Osteoblast (primary cell): ENCODE results near the gene PRKCE. TPM values are rescaled to one million over a fixed set of nuclear protein-coding genes. Genes with fewer than 3 reads are reported as not detected.

Experiments
- DNase-seq: peaks from one replicate; pipeline ENCODE4 v3.0.0; 2011; ENCODE audit warnings: low spot score, mixed read lengths; ENCODE audit not compliant: insufficient read length; ENCODE audit errors: missing footprints
- H2AFZ ChIP-seq: 2 replicates; pipeline ENCODE4 v1.6.0; 2011; ENCODE audit warnings: mild to moderate bottlenecking, low read length
- H3K27ac ChIP-seq: 2 replicates; pipeline ENCODE4 v1.5.1; 2011; ENCODE audit warnings: mild to moderate bottlenecking, low read depth, low read length, moderate library complexity
- H3K27me3 ChIP-seq: 2 replicates; pipeline ENCODE4 v1.6.0; 2012; ENCODE audit warnings: mild to moderate bottlenecking, control low read depth, inconsistent platforms, low read length, moderate library complexity; ENCODE audit not compliant: insufficient read depth
- H3K36me3 ChIP-seq: 2 replicates; pipeline ENCODE4 v1.5.1; 2011; ENCODE audit warnings: mild to moderate bottlenecking, low read length, control low read depth, moderate library complexity; ENCODE audit not compliant: insufficient read depth
- H3K4me1 ChIP-seq: 2 replicates; pipeline ENCODE4 v1.5.1; 2011; ENCODE audit warnings: mild to moderate bottlenecking, low read length, control low read depth, moderate library complexity; ENCODE audit not compliant: insufficient read depth
- H3K4me2 ChIP-seq: 2 replicates; pipeline ENCODE4 v1.6.0; 2011; ENCODE audit warnings: mild to moderate bottlenecking, low read length; ENCODE audit not compliant: insufficient read depth
- H3K4me3 ChIP-seq: fragments of 200-600 bp; sonication (generic); 3 replicates; pipeline ENCODE4 v1.5.1; 2012; ENCODE audit warnings: mild to moderate bottlenecking, low read length, inconsistent platforms; ENCODE audit not compliant: insufficient read depth
- H3K79me2 ChIP-seq: 2 replicates; pipeline ENCODE4 v1.6.0; 2012; ENCODE audit warnings: mild to moderate bottlenecking, low read length, control low read depth, inconsistent platforms; ENCODE audit not compliant: insufficient read depth
- H3K9me3 ChIP-seq: 2 replicates; pipeline ENCODE4 v1.5.1; 2011; ENCODE audit warnings: low read depth, low read length, control low read depth
- H4K20me1 ChIP-seq: 2 replicates; pipeline ENCODE4 v1.6.0; 2012; ENCODE audit warnings: mild to moderate bottlenecking, low read length, control low read depth; ENCODE audit not compliant: insufficient read depth
- total RNA-seq: library from RNA; depleted of rRNA; stranded (reverse); fragments of >200 nt; gene quantifications from 2 replicates; pipeline ENCODE4 v1.2.3, GENCODE V29; 2012
- TF ChIP-seq, protein P1 (sequence below): IDR thresholded peaks from 2 replicates; pipeline ENCODE4 v1.5.1; 2011; ENCODE audit warnings: mild to moderate bottlenecking, low read depth, low read length, moderate library complexity; ENCODE audit errors: extremely low read depth

PRKCE gene
- total RNA-seq, 1 donor: 22.1 TPM

DNA sequence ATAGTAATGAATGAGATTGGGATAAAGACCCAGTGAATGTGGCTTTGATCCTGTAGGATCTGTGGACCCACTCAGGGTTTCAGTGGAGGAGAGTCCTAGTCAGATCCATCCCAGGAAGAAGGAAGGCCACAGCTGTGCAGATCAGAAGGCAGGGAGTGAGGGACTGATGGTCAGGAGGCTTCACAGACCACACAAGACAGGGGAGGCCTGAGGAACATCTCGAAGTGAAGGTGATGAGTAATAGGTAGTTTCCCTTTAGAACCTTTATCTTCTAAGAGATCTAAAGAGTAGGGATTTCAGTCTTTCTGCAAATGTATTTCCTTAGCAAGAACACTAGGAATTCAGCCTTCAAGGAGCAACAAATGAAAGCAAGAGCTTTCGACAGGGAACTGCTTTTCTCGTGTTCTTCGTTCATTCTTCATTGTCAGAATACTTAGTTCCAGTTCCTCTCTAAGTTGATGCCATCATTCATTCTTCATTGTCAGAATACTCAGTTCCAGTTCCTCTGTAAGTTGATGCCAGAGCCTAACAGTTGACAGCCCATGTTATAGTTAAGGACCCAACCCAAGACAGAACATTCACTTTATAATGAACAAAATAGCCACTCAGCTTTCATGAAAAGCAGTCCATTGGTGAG lies 495.5 kb downstream of the PRKCE start:
- H3K79me2 ChIP-seq: no peaks in the 10 kb centered on the region
- no peak for DNase-seq
- no peaks in the 10 kb centered on the region for H4K20me1 ChIP-seq
- H3K4me1 ChIP-seq: peaks cover 22% of the 10 kb centered on the region
- TF ChIP-seq, protein P1, sequence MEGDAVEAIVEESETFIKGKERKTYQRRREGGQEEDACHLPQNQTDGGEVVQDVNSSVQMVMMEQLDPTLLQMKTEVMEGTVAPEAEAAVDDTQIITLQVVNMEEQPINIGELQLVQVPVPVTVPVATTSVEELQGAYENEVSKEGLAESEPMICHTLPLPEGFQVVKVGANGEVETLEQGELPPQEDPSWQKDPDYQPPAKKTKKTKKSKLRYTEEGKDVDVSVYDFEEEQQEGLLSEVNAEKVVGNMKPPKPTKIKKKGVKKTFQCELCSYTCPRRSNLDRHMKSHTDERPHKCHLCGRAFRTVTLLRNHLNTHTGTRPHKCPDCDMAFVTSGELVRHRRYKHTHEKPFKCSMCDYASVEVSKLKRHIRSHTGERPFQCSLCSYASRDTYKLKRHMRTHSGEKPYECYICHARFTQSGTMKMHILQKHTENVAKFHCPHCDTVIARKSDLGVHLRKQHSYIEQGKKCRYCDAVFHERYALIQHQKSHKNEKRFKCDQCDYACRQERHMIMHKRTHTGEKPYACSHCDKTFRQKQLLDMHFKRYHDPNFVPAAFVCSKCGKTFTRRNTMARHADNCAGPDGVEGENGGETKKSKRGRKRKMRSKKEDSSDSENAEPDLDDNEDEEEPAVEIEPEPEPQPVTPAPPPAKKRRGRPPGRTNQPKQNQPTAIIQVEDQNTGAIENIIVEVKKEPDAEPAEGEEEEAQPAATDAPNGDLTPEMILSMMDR: no peak
- H3K9me3 ChIP-seq: no peaks in the 10 kb centered on the region
- no peak overlapping the region for H3K4me3 ChIP-seq
- H3K27me3 ChIP-seq: no peaks in the 10 kb centered on the region
- H3K4me2 ChIP-seq: no peak overlapping the region
- H3K27ac ChIP-seq: no peak overlapping the region
- H2AFZ ChIP-seq: no peak overlapping the region
- no peaks in the 10 kb centered on the region for H3K36me3 ChIP-seq

DNA sequence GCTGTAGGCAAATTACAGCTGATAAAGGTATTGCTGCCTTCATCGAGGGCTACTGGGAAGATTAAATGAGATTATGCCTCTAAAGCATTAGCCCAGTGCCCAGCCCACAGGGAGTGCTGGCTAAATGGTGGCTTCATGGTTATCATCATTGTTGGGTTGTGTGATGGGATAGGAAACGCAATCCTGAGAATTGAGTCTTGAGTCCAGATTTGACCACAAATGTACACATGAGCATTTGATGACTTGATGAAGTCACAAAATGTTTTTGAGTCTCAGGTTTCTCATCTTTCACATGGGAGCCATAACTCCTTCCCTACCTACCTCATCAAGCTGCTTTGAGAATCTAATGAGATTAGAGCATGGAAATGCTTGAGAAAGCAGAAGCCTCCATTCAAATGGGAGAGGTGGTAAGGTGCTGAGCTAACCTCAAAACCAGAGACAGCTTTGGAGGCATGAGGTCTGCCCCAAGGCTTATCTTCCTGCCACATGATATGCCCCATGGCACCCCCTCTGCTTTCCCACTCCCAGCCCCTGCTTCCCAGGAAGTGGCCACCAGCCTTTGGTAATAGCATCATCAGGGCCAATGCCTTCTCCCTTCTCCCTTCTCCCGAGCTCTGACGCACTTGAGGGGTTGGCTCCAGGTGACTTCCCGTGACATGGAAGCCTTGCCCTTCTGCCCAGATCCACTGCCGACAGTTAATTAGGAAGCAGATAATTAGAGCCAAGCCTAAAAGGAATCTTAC lies 496.3 kb downstream of the PRKCE start:
- no peak for DNase-seq

DNA sequence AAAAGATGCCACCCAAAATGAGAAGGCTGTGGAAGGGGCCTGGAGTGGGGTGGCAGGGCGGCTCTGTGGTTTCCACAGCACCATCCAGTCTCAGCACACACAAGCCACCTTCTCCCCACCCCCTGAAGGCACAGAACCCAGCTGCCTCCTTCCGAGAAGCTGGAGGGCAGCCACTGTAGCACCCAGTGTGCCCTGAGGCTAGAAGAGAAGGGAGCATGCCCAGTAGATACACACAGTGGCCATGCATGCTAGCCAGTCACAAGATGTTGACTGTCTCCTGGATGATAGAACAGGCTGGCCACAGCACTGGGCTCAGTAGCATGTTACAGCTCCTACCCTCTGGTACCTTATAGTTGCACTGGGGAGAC lies 496.9 kb downstream of the PRKCE start:
- no peak overlapping the region for H3K27ac ChIP-seq
- H3K4me2 ChIP-seq: no peak overlapping the region
- H3K4me1 ChIP-seq: peaks cover 16% of the 10 kb centered on the region
- no peaks in the 10 kb centered on the region for H4K20me1 ChIP-seq
- H3K36me3 ChIP-seq: no peaks in the 10 kb centered on the region
- DNase-seq: no peak
- no peak overlapping the region for H2AFZ ChIP-seq
- TF ChIP-seq, protein P1: no peak
- H3K9me3 ChIP-seq: no peaks in the 10 kb centered on the region
- no peaks in the 10 kb centered on the region for H3K79me2 ChIP-seq
- no peak overlapping the region for H3K4me3 ChIP-seq
- H3K27me3 ChIP-seq: no peaks in the 10 kb centered on the region

More for the DNA sequence above, 496.3 kb downstream of the PRKCE start:
- Histone ChIP-seq H3K27me3 (no peaks in the 10 kb centered on the region), H3K79me2 (no peaks in the 10 kb centered on the region), H4K20me1 (no peaks in the 10 kb centered on the region), H3K36me3 (no peaks in the 10 kb centered on the region), H3K4me2 (no peak overlapping the region), H3K4me1 (peaks cover 20% of the 10 kb centered on the region), H2AFZ (no peak overlapping the region), H3K27ac (no peak overlapping the region), H3K9me3 (no peaks in the 10 kb centered on the region), H3K4me3 (no peak overlapping the region)
- TF ChIP-seq, protein P1: no peak

DNA sequence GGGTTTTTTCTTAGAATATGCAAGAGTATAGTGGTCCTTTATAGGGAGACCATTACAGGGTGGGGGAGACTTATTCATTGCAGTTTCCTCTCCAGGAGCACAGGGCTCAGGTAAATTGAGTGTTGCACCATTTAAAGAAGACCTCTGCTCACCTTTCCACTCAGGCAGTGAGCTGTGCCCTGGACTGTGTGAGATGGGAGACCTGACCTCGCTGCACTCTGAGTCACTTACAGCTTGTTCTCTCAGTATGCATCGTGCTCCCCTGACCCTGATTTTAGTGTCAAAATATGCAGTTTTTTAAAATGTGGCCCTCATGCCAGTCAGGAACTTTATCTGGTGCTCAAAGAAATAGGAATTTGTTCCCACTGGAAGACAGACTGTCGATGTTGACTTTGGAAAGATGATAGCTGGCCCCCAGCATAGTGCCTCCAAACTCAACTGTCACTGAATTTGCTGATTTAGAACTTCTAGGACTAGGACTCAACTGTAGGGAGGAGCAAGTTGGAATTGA lies 499.0 kb downstream of the PRKCE start:
- no peak for DNase-seq
- no peaks in the 10 kb centered on the region for H3K27me3 ChIP-seq
- no peaks in the 10 kb centered on the region for H3K79me2 ChIP-seq
- H3K4me1 ChIP-seq: peaks cover 16% of the 10 kb centered on the region
- TF ChIP-seq, protein P1: no peak
- no peaks in the 10 kb centered on the region for H3K9me3 ChIP-seq
- peak overlapping the region; percentile 88 for H2AFZ ChIP-seq
- H3K27ac ChIP-seq: peak overlapping the region; percentile 71
- peak overlapping the region; percentile 3 for H3K4me3 ChIP-seq
- H3K4me2 ChIP-seq: peak overlapping the region; percentile 61
- no peaks in the 10 kb centered on the region for H3K36me3 ChIP-seq
- H4K20me1 ChIP-seq: no peaks in the 10 kb centered on the region
